Prostate gland (tissue), 2 donors: ENCODE data around the gene FHIT.

ENCODE experiments used
- POLR2A ChIP-seq: fragments of 450-650 bp; IDR thresholded peaks from one replicate; pipeline ENCODE4 v1.6.1; 2016; ENCODE audit warnings: antibody characterized with exemption, mild to moderate bottlenecking
- TF ChIP-seq, protein P1 (sequence below), 4 experiments: fragments of 200-600 bp in 2 of 4; fragments of 450-650 bp in 2 of 4; sonication (generic) in 2 of 4; IDR thresholded peaks; 1 replicate in 3 of 4; 2 replicates in 1 of 4; pipeline ENCODE4 v1.5.1; 2016 to 2019; ENCODE audit warnings: antibody characterized with exemption in 4 of 4, mild to moderate bottlenecking in 2 of 4, moderate library complexity in 2 of 4

DNA sequence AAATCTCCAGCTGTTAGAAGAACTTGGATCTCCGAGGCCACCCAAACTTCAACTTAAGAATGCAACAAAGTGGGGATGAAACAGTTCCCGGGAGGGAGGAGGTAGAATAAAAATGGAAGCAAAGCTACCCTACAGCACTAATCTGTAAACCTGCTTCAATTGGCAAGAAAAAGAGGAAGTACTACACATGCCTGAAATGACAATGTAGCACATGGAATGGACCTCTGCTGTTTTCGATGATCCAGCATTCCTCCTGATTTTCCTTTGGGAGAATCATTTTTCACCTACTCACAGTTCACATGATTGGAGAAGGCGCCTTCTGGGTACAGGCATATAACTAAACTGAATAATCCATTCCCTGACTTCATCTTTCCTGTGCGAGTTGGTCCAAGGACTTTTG, 1081.5 kb downstream of the FHIT start:
- TF ChIP-seq, protein P1, sequence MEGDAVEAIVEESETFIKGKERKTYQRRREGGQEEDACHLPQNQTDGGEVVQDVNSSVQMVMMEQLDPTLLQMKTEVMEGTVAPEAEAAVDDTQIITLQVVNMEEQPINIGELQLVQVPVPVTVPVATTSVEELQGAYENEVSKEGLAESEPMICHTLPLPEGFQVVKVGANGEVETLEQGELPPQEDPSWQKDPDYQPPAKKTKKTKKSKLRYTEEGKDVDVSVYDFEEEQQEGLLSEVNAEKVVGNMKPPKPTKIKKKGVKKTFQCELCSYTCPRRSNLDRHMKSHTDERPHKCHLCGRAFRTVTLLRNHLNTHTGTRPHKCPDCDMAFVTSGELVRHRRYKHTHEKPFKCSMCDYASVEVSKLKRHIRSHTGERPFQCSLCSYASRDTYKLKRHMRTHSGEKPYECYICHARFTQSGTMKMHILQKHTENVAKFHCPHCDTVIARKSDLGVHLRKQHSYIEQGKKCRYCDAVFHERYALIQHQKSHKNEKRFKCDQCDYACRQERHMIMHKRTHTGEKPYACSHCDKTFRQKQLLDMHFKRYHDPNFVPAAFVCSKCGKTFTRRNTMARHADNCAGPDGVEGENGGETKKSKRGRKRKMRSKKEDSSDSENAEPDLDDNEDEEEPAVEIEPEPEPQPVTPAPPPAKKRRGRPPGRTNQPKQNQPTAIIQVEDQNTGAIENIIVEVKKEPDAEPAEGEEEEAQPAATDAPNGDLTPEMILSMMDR (IDR thresholded peaks at IDR 0.05), result no peak
- no peak for TF ChIP-seq POLR2A
